IPS-NIHi7 (cell line): Measurements from ENCODE around the gene PIWIL4.

ENCODE experiments used
- DNase-seq: peaks from one replicate; pipeline ENCODE4 v3.0.0; 2012; ENCODE audit warnings: mixed read lengths; ENCODE audit errors: extremely low spot score

Gene PIWIL4

DNA sequence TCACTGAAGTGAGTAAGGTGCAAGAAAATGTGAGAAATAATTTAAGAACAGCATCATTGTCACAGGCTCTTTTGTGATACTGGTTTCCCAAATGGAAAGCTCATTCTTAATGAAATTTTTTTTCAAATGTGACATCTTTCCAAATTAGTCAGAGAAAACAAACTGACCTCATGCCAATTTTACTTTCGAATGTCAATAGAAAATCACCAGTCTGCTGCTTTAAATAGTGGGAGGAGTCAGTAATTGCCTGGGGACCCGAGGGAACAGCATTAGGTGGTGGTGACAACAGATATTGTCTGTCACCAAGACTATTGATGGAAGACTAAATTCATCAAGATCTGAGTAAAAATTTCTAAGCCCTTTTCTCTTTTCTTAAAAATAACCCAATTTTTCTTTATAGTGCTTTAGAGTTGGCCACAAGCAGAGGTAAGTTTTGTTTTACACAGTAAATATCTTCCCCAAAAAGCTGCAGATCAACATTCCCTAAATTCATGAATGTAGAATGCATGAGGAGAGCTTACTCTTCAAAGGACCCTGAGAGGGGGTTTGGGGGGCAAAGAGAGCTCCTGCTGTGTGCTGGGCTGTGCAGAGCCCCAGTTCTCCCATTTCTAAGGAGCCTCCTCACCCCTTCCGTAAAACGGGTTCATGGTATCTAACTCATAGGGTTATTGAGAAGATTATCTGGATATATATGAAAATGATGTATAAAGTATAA, 95.1 kb downstream of the PIWIL4 start:
- DNase-seq, result no peak

DNA sequence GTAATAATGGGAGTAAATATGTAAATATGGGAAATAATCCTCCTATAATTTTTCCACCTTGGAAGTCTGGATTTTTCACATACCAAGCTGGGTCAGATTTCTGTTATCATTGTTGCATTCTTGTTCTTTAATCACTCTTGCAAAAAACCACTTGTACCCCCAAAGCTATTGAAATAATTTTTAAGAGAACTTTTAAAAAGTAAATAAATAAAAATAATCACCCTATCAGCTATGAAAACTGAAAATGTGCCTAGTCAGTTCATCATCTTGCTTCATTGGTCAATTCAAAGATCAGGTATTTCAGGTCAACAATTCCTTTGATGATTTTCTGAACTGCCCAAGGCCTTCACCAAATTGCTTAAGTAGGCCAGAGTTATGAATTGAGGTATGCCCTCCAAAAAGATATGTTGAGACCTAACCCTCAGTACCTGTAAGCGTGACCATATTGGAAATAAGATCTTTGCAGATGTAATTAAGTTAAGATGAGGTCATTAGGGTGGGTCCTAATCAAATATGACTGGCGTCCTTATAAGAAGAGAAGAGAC, 95.8 kb downstream of the PIWIL4 start:
- DNase-seq, result no peak

DNA sequence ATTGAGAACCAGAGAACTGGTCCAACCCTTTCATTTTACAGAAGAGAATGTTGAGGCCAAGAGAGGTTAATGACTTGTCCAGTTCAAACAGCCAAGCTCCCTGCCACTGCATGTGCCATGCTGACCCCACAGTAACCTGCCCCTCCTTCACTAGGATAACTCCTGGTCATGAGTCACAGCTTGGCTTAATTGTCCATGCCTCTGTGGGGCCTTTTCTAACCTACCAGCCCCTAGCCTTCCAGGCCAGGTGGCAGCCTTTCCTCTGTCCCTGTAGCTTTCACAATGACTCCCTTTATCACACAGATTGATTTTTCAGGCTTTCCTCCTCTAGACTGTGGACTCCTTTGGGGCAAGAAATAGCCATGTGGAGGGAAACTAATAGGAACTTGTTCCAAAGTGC, 97.2 kb downstream of the PIWIL4 start:
- no peak for DNase-seq

DNA sequence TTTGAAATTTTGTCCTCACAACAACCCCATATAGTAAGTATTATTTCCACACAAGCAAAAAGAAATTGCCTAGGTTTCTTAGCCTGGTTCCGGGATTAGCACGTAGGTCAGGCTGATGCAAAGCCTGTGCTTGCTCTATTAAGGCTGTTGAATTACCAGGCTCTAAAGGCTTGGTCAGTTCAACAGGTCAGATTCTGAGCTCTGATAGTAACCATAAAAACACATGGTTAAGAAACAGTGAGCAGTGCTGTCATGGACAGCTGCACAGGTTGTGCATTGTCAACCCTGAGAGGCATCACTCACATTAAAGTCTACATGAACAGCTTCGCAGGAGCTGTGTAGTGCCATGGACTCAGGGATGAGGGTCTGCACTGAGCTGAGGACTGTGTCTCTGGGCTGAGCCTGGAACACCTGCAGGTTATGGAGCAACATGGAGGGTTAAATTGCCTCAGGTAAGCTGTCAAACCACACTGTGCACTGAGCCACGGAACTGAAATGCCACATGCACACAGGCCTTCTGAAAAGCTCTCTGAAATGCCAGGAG, 98.0 kb downstream of the PIWIL4 start:
- DNase-seq, result no peak

DNA sequence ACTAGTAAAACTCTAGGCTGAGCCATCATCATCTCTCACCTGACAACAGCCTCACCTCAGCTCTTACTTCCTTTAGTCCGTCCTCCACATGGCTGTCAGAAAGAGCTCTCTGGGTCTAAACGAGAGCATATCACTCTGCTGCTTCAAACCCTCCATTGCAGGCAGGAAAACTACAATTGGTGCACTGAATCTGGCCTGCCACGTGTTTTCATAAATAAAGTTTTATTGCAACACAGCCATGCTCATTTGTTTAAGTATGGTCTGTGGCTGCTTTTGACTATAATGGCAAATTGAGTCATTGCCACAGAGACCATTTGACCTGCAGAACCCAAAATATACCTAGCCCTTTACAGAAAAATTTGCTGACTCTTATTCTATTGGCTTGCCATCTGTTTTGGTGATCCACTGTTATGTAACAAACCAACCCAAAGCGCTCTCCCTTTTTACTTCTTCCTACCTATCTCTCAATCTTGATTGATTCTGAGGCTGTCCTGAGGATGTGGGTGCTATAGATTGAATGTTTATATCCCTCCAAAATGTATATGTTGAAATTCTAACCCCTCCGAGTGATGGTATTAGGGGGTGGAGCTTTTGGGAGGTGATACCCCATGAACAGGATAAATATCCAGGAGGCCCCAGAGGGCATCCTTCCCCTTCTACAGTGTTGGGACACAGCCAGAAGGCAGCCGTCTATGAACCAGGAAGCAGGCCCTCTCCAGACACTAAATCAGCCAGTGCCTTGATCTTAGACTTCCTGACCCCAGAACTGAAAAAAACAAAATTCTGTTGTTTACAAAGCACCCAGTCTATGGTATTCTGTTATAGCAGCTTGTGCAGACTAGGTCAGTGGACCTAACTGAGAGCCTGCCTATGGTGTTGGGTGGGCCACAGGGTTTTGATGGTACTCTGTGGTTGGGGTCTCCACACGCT, 99.9 kb downstream of the PIWIL4 start:
- no peak for DNase-seq

DNA sequence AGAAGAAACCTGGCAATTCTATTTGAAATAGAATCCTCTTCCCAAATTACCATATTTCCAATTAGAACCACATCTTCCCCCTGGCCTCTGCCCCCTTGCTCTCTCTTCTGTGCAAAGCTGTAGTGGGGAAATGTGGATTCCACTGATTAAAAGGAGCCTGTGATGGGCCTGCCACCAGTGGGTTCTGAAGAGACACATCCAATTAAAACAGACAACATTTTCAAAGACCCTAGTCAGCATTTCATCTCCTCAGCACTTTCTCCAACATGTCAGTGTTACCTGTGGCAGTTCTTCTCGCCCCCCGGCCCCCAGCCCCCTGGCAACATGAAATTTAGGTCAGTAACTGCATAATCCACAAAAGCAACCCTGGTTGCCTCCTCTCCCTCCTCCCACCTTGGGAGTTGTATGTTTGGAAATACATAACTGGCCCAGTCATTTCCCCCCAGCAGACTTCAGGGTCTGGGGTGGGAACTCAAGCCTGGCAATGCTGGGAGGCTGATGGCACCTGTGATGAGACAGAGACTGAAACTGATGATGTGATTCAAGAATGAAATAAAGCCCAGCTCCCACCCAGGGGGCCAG, 101.1 kb downstream of the PIWIL4 start:
- DNase-seq, result no peak

DNA sequence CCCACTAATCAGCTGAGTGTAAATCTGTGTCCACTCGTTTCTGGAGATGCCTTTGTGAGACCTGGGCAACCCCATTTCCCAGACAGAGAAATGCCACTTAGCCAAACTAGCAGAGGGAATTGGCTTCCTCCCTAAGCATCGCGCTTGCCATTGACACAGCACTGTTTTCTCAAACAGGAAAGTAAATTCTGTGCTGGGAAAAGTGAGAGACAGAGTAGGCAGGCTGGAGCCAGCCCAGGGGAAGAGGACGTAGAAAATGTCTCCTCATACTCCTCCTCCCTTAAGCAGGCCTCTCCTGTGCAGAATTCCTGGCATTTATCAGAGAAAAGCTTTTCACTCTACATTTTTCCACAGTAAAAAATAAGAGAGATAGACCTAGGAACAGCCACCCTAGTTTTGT, 101.9 kb downstream of the PIWIL4 start:
- no peak for DNase-seq
